H9 (cell line): Measurements from ENCODE around the gene ATP6V0A4. TPM values are rescaled to one million over a fixed set of nuclear protein-coding genes. Genes with fewer than 3 reads are reported as not detected.

ENCODE experiments used
- DNase-seq: peaks from one replicate; pipeline ENCODE4 v3.0.0-alpha.2; 2017
- H2AFZ ChIP-seq: one replicate; pipeline ENCODE4 v1.6.1; 2013; ENCODE audit warnings: mild to moderate bottlenecking, low read length, control low read depth, moderate library complexity
- H2AK5ac ChIP-seq: 2 replicates; pipeline ENCODE4 v1.6.1; 2013; ENCODE audit warnings: low read length, control low read depth, mixed read lengths; ENCODE audit not compliant: insufficient read length
- H2BK120ac ChIP-seq: one replicate; pipeline ENCODE4 v1.6.1; 2013; ENCODE audit warnings: low read depth, mild to moderate bottlenecking, low read length, control low read depth, inconsistent platforms; ENCODE audit not compliant: poor library complexity, severe bottlenecking
- H2BK12ac ChIP-seq: 2 replicates; pipeline ENCODE4 v1.6.1; 2013; ENCODE audit warnings: low read length, control low read depth, mixed read lengths, low read depth; ENCODE audit not compliant: insufficient read length
- H2BK15ac ChIP-seq: 2 replicates; pipeline ENCODE4 v1.6.1; 2013; ENCODE audit warnings: low read depth, low read length, control low read depth
- H2BK20ac ChIP-seq: one replicate; pipeline ENCODE4 v1.6.1; 2013; ENCODE audit warnings: low read depth, mild to moderate bottlenecking, low read length, control low read depth, inconsistent platforms; ENCODE audit not compliant: poor library complexity, severe bottlenecking
- H2BK5ac ChIP-seq: 2 replicates; pipeline ENCODE4 v1.6.1; 2013; ENCODE audit warnings: low read length, control low read depth, mixed read lengths; ENCODE audit not compliant: insufficient read length
- H3K14ac ChIP-seq: 2 replicates; pipeline ENCODE4 v1.6.1; 2013; ENCODE audit warnings: low read length, control low read depth; ENCODE audit not compliant: insufficient read depth
- H3K18ac ChIP-seq: 2 replicates; pipeline ENCODE4 v1.6.1; 2013; ENCODE audit warnings: low read depth, mild to moderate bottlenecking, mixed read lengths, low read length, control low read depth; ENCODE audit not compliant: insufficient read length
- H3K23ac ChIP-seq: 2 replicates; pipeline ENCODE4 v1.6.1; 2013; ENCODE audit warnings: low read length, control low read depth, mixed read lengths, low read depth; ENCODE audit not compliant: insufficient read length
- H3K23me2 ChIP-seq: 2 replicates; pipeline ENCODE4 v1.6.1; 2013; ENCODE audit warnings: low read depth, mild to moderate bottlenecking, mixed read lengths, low read length, control low read depth; ENCODE audit not compliant: insufficient read length, poor library complexity, severe bottlenecking
- H3K27ac ChIP-seq: 2 replicates; pipeline ENCODE4 v1.5.1; 2013; ENCODE audit warnings: low read length, control low read depth, mixed read lengths, low read depth; ENCODE audit not compliant: insufficient read length
- H3K27me3 ChIP-seq: 2 replicates; pipeline ENCODE4 v1.6.1; 2013; ENCODE audit warnings: low read length, control low read depth, inconsistent platforms; ENCODE audit not compliant: insufficient read depth
- H3K4ac ChIP-seq: 2 replicates; pipeline ENCODE4 v1.6.1; 2013; ENCODE audit warnings: low read depth, mild to moderate bottlenecking, control low read depth, inconsistent platforms, low read length, moderate library complexity
- H3K4me1 ChIP-seq: 2 replicates; pipeline ENCODE4 v1.6.1; 2013; ENCODE audit warnings: low read length, control low read depth, inconsistent platforms; ENCODE audit not compliant: insufficient read depth
- H3K4me2 ChIP-seq: 2 replicates; pipeline ENCODE4 v1.6.1; 2013; ENCODE audit warnings: low read length, control low read depth, mixed read lengths; ENCODE audit not compliant: insufficient read length, insufficient read depth
- H3K56ac ChIP-seq: 2 replicates; pipeline ENCODE4 v1.6.1; 2013; ENCODE audit warnings: low read depth, mild to moderate bottlenecking, mixed read lengths, low read length, control low read depth; ENCODE audit not compliant: insufficient read length
- H3K79me1 ChIP-seq: 2 replicates; pipeline ENCODE4 v1.6.1; 2013; ENCODE audit warnings: low read depth, mild to moderate bottlenecking, moderate library complexity, low read length, control low read depth, inconsistent platforms; ENCODE audit not compliant: insufficient read depth, poor library complexity, severe bottlenecking
- H3K79me2 ChIP-seq: 2 replicates; pipeline ENCODE4 v1.6.1; 2013; ENCODE audit warnings: low read length, control low read depth, inconsistent platforms; ENCODE audit not compliant: insufficient read depth
- H3K9ac ChIP-seq: 2 replicates; pipeline ENCODE4 v1.6.1; 2013; ENCODE audit warnings: low read length, control low read depth, mixed read lengths; ENCODE audit not compliant: insufficient read length; ENCODE audit errors: extremely low read depth
- H3K9me3 ChIP-seq: one replicate; pipeline ENCODE4 v1.6.1; 2013; ENCODE audit warnings: low read depth, low read length, inconsistent platforms; ENCODE audit not compliant: control insufficient read depth
- H3T11ph ChIP-seq: one replicate; pipeline ENCODE4 v1.6.1; 2013; ENCODE audit warnings: mild to moderate bottlenecking, low read length, control low read depth, inconsistent platforms
- H4K20me1 ChIP-seq: one replicate; pipeline ENCODE4 v1.6.1; 2013; ENCODE audit not compliant: control insufficient read depth, insufficient read length, insufficient read depth
- H4K5ac ChIP-seq: 2 replicates; pipeline ENCODE4 v1.6.1; 2013; ENCODE audit warnings: low read depth, mild to moderate bottlenecking, mixed read lengths, low read length, control low read depth; ENCODE audit not compliant: insufficient read length
- H4K8ac ChIP-seq: replicated peaks from 2 replicates; pipeline ENCODE4 v1.6.1; 2013; ENCODE audit warnings: low read length, control low read depth, mixed read lengths, low read depth; ENCODE audit not compliant: insufficient read length
- H4K91ac ChIP-seq: 2 replicates; pipeline ENCODE4 v1.6.1; 2013; ENCODE audit warnings: low read depth, mild to moderate bottlenecking, moderate library complexity, mixed read lengths, low read length, control low read depth; ENCODE audit not compliant: insufficient read length
- H3K27ac Mint-ChIP-seq, 3 experiments: 2 replicates in 2 of 3; 3 replicates in 1 of 3; pipeline ENCODE4 v1.8.0; 2020 to 2021; ENCODE audit warnings: mixed read lengths in 3 of 3, mild to moderate bottlenecking in 1 of 3, moderate library complexity in 1 of 3
- H3K27me3 Mint-ChIP-seq: 2 replicates; pipeline ENCODE4 v1.8.0; 2021; ENCODE audit warnings: low read depth, mild to moderate bottlenecking, moderate library complexity, mixed read lengths
- H3K36me3 Mint-ChIP-seq, 3 experiments: 2 replicates in 2 of 3; 3 replicates in 1 of 3; pipeline ENCODE4 v1.8.0; 2020 to 2021; ENCODE audit warnings: low read depth in 3 of 3, mixed read lengths in 3 of 3; ENCODE audit not compliant: insufficient read depth in 1 of 3
- H3K4me1 Mint-ChIP-seq, 2 experiments: 2 replicates each; pipeline ENCODE4 v1.8.0; 2020; ENCODE audit warnings: mixed read lengths in 2 of 2
- H3K4me3 Mint-ChIP-seq, 2 experiments: 2 replicates in 1 of 2; 3 replicates in 1 of 2; pipeline ENCODE4 v1.8.0; 2020 to 2021; ENCODE audit warnings: mild to moderate bottlenecking in 2 of 2, mixed read lengths in 2 of 2, moderate library complexity in 1 of 2
- H3K9me3 Mint-ChIP-seq, 2 experiments: 2 replicates in 1 of 2; 3 replicates in 1 of 2; pipeline ENCODE4 v1.8.0; 2020; ENCODE audit warnings: mild to moderate bottlenecking in 2 of 2, mixed read lengths in 2 of 2, moderate library complexity in 1 of 2
- WGBS: extraction: QIAGEN DNeasy Blood & Tissue Kit; methylation state at CpG from one replicate; pipeline ENCODE4 v1.1.7; 2013; ENCODE audit warnings: missing lambda C conversion rate, low lambda C conversion rate, mixed read lengths; ENCODE audit not compliant: insufficient read length; ENCODE audit errors: extremely low coverage; 5-methylcytosine and 5-hydroxymethylcytosine counted together
- total RNA-seq: library from RNA; stranded (reverse); gene quantifications from 2 replicates; pipeline ENCODE4 v1.2.1, GENCODE V29; 2021
- TF ChIP-seq, protein P1 (sequence below): fragments of 200-600 bp; sonication (generic); conservative IDR thresholded peaks from 3 replicates; pipeline ENCODE4 v1.8.0; 2021; ENCODE audit warnings: antibody characterized with exemption, mild to moderate bottlenecking

The ATP6V0A4 gene
- total RNA-seq, 1 experiment from 2014 or later, result 0.79 TPM

DNA sequence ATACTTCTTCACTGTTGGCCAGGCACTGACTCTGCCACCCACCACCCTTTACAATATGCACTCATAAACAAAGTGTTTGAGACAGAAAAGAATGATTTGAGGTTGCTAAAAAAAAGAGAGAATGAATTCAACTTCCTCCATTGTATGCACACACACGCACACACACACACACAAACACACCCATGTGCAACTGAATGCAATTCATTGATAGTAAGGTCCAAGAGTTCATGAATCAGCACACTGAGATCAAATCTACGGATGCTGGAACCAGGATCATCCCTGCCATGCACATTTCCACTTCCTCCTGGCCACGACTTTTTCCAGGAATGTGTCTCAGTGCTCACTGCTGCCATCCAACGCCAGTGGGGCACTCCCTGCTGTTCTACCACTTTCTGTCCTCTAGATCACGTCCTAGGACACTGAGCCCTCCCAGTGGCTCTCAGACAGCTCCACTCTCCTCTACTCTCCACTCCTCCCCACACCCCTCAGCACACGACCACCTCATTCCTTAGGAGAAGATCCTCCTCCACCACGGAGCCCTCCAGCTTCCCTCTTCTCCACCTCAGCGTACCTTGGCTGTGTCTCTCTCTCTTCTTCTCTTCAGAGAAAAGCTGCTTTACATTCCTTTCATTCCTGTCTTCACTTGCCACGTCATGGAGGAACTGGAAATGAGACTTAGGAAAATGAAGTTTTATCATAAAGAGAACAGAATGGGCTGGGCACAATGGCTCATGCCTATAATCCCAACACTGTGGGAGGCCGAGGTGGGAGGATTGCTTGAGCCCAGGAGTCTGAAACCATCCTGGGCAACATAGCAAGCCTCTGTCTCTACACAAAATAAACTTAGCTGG, 12.2 kb downstream of the ATP6V0A4 start:
- no peak for DNase-seq
- no CpG with 5 or more reads among the region's 10 CpGs for WGBS
- no peak overlapping the region for H4K5ac ChIP-seq
- H3K79me1 ChIP-seq, result no peaks in the 10 kb centered on the region
- H3K79me2 ChIP-seq, result no peaks in the 10 kb centered on the region
- TF ChIP-seq, protein P1, sequence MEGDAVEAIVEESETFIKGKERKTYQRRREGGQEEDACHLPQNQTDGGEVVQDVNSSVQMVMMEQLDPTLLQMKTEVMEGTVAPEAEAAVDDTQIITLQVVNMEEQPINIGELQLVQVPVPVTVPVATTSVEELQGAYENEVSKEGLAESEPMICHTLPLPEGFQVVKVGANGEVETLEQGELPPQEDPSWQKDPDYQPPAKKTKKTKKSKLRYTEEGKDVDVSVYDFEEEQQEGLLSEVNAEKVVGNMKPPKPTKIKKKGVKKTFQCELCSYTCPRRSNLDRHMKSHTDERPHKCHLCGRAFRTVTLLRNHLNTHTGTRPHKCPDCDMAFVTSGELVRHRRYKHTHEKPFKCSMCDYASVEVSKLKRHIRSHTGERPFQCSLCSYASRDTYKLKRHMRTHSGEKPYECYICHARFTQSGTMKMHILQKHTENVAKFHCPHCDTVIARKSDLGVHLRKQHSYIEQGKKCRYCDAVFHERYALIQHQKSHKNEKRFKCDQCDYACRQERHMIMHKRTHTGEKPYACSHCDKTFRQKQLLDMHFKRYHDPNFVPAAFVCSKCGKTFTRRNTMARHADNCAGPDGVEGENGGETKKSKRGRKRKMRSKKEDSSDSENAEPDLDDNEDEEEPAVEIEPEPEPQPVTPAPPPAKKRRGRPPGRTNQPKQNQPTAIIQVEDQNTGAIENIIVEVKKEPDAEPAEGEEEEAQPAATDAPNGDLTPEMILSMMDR, result no peak
- H2BK120ac ChIP-seq, result no peak overlapping the region
- no peak overlapping the region for H3K56ac ChIP-seq
- no peak overlapping the region for H3K9ac ChIP-seq
- H4K20me1 ChIP-seq, result no peaks in the 10 kb centered on the region
- H3K4me1 ChIP-seq, result no peaks in the 10 kb centered on the region; the same call in 1 of the 2 replicates
- H3K27ac Mint-ChIP-seq, result no peak overlapping the region; a peak in 1 of 7 replicates
- H4K91ac ChIP-seq, result no peak overlapping the region
- H3K23me2 ChIP-seq, result no peaks in the 10 kb centered on the region
- H3K36me3 Mint-ChIP-seq, result no peaks in the 10 kb centered on the region; a peak in 2 of 7 replicates
- no peak overlapping the region for H3K14ac ChIP-seq
- H2BK5ac ChIP-seq, result no peak overlapping the region
- H3K9me3 Mint-ChIP-seq, result peaks cover 2 to 3% of the 10 kb centered on the region in 2 experiments; a peak in 2 of 5 replicates
- H3K4me3 Mint-ChIP-seq, result no peak overlapping the region
- H2AK5ac ChIP-seq, result no peak overlapping the region
- H2BK12ac ChIP-seq, result no peak overlapping the region
- no peak overlapping the region for H2AFZ ChIP-seq
- H2BK20ac ChIP-seq, result no peak overlapping the region
- H3K27ac ChIP-seq, result no peak overlapping the region
- peaks cover 6 to 7% of the 10 kb centered on the region in 2 experiments for H3K4me1 Mint-ChIP-seq
- no peak overlapping the region for H2BK15ac ChIP-seq
- no peak overlapping the region for H3K23ac ChIP-seq
- no peak overlapping the region for H4K8ac ChIP-seq
- H3K4ac ChIP-seq, result no peak overlapping the region
- H3K27me3 Mint-ChIP-seq, result peaks cover 2% of the 10 kb centered on the region; the same call in 1 of the 2 replicates
- H3K4me2 ChIP-seq, result no peak overlapping the region
- H3K9me3 ChIP-seq, result no peaks in the 10 kb centered on the region
- no peak overlapping the region for H3K18ac ChIP-seq
- no peaks in the 10 kb centered on the region for H3K27me3 ChIP-seq
- no peak overlapping the region for H3T11ph ChIP-seq
